ENCODE results near the gene DUSP5.

Gene DUSP5

DNA sequence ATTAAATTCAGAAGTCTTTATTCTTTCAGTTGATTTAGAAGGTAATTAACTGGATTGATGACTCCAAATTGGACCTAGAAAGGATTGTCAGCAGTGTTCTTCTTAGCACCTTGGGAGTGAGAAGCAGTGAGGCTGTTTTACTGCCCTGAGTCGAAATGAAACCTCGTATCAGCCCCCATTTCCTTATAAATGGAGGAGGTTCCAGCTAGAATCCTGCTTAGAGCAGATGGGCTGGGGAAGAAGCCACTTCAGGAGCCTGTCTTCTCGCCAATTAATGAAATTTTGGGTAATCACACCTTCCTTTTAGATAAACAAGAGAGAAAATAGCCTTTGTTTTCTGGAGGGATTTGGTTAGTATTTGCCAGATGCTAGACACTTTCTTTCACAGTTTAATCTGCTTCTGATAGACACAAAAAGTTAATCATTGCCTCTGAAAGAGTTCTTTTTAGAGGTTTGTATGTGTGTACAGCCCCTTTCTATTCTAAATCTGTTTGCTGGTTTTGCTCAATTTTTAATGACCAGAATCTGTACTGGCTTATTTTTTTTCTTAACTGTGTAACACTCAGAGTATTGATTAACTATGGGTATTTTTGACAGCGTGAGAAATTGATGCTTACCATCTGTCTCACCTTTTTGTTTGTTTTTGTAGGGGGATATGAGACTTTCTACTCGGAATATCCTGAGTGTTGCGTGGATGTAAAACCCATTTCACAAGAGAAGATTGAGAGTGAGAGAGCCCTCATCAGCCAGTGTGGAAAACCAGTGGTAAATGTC lies 4.6 kb downstream of the DUSP5 start:
- no peak for FAIRE-seq

DNA sequence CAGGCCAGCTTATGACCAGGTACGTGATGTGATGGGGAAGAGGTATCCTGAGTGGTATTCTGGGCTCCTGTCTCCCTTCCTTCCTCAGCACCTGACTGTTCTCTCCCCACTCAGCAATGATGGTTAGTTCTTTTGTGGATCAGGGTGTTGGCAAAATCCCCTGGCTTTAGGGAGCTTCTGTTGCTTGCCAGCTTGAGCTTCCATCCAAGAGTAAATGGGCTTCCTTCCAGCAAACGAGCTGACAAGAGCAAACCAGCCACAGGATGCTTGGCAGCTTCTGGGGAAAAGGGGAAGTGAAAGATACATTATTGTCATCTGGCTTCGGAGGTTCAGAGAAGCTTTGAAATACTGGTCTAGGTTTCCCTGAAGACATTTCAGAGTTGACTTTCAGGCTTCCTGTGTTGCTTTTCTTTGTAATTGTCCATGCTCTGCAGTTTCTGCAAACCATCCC lies 5.2 kb downstream of the DUSP5 start:
- no peak for FAIRE-seq

DNA sequence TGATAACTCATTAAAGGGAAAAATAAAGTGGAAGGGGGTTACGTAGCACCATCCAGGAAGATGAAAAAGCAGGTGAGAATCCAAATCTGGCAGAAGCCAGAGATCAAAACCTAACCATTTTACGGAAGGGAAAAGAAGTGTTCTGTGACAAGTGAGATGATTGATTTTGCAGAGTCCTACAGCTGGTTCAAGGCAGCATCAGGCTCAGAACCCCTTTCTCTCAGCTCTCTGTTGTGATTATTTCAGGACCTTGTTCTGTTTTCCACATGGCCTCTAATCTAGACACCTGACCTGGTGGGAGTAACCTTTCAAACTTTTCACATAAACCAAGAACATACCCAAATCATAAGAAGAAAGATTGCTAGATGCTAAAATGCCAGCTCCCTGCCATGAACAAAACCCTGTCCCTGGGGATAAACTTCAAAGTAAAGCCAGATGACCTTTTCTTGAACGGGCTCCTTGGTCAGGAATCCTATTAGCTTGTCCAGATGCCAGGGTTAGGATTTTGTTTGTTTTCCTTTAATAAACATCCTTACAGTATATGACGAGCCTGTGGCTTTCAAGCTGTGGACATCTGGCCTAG lies 5.9 kb downstream of the DUSP5 start:
- no peak for FAIRE-seq

DNA sequence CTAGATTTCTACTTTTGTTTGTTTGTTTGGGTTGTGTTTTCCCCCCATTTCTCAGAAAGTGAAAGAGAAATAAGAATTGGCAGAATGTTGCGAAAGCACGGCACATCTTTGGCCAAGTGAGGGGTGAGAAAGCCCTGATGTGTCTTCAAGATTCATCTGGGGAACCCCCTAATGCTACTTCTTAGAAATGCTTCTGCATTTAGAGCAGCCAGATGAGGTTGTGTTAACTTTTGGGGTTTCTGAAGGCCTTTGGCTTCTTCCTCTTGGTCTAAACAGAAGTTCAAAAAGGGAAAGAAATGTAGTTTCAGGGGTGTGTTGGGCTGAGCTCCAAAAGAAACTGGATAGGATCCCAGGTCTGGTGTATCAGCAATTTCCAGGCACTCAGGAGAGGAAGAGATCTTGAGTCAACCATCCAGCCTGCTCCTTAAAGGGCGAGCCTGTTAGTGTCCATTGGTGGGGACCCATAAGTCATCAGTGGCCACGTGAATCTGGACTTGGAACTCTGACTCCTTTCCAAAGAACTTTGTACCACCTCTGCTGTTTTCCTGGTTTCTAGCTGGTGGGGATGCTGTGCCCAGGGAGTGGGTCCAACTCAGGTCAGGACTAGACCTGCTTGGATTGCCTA lies 6.5 kb downstream of the DUSP5 start:
- FAIRE-seq = no peak

DNA sequence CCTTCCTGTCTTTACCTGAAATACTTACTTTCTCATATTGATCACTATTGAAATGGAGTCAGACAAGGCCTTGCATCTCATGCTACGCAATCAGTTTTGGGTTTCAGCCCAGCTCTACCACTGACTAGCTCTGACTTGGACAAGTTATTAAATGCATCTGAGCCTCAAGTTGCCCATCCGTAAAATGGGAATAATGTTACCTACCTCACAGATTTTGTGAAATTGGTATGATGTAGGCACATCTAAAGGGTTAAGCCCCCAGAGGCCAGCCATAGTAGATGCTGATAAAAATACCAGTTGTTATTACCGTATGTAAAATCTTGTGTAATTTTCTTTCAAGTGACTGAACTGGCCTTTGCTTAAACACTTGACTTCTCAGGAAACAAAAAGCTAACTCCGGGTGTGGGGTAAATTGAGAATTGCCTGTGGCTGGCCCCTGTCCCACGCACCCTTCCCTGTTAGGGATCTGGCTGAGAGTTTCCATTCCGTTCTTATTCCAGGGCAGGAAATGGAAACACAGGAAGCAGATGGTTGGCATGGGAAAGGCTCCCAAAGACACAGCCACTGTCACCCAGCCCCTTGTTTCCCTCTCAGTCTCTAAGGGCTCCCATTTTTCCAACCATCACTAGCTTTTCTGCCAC lies 7.5 kb downstream of the DUSP5 start:
- no peak for FAIRE-seq

DNA sequence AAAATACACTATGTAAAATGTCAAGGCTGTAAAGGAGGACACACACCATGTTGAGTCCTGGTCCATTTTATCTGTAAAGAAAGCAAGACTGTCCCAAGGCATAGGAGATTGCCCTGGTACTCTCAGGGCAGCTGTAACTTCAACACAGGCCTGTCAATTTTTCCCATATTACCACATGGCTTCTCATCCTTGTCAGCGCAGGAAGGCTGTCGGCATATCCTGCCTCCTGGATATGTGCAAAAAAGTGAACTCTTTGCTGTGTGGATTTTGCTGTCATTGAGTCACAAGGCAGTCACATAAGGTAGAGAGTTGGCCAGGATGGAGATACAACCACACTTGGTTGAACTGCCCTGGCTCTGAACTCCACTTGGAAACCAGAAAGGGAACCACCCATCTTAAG lies 8.7 kb downstream of the DUSP5 start:
- no peak for FAIRE-seq

DNA sequence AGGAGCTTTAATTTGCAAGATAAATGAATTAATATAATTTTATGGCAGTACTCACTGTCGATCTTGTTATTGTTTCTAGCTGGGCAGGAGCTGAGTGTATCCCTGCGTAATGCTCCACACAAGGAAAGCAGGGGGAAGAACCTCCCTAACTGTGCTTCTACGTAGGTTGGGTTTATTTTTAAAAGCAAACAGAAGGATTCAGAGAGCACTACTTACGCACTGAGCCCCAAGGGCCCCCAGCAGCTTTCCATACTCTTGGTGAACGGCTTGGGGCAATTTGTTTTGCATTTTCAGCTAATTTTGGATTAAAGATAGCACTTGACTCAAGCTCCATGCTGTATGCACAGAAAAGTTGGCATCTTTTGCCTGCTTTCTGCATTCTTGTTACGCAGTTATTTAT lies 9.6 kb downstream of the DUSP5 start:
- no peak for FAIRE-seq

DNA sequence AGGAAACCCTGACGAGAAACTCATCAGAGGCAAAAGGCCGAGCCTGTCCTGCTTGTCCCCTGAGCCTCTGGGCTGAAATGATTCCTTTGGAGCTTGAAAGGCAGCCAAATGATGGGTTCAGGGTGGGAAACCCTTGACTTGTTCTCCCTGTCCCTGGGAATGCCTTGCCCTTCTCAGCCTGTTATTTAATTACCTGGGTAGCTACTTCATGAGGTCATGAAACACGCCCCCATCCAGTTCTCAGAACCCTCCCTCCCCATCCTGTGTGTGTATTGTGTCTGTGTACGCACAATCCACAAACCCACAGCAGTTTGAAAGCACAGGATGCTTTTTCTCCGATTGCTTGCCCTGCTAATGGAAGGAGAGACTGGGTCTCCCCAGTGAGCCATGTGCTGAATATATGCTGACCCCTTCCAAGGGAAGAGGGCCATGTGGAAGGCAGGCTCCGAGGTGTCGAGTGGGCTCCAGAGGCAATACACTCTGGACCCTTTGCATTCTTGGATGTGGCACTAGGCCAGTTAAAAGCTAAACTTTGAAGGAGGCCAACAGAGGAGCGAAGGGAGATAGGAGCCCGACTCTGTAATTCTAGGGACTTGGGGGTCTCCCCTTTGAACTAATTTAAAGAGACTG lies 10.6 kb downstream of the DUSP5 start:
- no peak for FAIRE-seq

DNA sequence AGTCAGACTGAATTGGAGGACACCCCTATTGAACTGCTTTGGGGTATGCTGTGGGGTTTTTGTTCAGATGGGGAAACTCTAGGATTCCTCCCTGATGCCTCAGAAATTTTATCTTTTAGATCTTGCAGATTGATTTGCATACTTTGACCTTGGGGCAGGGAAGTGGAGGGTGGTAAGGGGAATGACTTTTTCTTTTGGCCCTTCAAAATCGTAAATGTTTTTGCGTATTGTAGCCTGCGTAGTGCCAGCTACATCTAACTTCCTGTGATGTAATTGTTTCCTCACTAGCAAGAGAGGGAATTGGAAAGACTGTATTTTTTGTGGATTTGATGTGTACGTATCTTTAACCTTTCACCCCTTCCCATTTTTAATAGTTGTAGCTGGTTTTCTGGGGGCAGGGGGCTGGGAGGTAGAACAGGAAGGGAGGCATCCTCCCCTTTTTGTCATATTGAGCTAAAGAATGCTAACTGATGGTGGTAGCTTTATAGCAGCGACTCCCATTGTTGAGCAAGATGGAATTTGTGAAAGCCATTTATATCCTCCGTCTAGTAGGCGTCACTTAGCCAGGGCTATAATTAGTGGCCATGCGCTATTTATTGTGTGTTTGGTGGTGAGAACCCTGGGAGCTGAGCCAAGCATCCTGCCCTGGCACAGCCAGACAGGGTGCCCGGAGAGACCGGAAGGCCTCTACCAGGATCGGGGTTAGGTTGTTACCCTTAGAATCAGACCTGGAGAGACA lies 11.3 kb downstream of the DUSP5 start:
- FAIRE-seq = no peak

DNA sequence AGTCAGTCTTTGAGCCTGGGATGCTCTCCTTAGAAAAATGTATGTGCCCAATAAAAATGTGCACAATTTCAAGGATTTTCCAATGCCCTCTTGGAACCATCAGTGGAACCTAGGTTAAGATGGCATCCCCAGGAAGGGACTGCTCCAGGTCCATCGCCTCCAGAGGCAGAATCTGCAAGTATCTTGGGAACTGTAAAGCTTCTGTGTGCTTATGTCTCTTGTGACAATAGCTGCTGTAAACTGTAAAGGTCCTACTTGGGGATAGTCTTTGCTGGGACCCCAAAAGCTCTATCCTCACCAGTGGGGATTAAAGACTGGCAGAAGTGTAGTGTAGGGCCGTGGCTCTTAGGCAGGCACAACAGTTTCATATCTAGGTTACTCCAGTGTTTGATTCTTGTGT lies 11.9 kb downstream of the DUSP5 start:
- FAIRE-seq = no peak

DNA sequence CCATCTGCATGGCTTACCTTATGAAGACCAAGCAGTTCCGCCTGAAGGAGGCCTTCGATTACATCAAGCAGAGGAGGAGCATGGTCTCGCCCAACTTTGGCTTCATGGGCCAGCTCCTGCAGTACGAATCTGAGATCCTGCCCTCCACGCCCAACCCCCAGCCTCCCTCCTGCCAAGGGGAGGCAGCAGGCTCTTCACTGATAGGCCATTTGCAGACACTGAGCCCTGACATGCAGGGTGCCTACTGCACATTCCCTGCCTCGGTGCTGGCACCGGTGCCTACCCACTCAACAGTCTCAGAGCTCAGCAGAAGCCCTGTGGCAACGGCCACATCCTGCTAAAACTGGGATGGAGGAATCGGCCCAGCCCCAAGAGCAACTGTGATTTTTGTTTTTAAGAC lies 12.4 kb downstream of the DUSP5 start:
- no peak for FAIRE-seq

DNA sequence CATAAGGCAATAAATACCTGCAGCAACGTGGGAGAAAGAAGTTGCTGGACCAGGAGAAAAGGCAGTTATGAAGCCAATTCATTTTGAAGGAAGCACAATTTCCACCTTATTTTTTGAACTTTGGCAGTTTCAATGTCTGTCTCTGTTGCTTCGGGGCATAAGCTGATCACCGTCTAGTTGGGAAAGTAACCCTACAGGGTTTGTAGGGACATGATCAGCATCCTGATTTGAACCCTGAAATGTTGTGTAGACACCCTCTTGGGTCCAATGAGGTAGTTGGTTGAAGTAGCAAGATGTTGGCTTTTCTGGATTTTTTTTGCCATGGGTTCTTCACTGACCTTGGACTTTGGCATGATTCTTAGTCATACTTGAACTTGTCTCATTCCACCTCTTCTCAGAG lies 13.0 kb downstream of the DUSP5 start:
- no peak for FAIRE-seq

DNA sequence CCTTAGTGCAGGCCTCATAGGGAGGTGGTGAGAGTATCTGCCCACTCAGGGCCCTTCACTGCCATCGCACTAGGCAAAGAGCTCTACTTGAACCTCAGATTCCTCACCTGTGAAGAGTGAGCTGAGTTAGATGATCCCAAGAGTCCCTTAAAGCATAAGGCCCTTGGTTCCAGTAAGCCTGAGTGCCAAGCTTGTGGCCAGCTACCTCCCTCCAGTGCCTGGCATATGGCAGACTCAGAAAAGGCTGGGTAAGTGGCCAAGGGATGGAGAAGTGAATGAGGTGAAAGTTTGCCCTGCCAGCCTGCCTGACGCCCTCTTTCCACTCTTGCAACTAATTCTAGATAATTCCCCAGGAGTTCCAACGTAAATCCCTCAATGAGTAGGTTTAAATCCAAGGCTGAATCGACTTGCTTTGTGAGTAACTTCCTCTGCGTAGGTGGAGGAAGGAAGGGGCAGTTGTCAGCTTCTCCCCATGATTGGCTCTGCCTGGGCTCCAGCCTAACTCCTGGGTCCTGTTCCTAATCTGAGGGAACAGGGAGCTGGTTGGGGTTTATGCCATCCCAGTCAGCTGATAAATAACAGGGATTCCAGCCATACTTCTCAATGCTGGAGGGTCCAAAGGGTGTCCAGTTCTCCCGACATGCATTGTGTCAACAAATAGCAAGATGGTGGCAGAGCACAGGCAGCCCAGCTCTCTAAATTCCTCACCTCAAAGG lies 14.2 kb downstream of the DUSP5 start:
- FAIRE-seq = no peak

DNA sequence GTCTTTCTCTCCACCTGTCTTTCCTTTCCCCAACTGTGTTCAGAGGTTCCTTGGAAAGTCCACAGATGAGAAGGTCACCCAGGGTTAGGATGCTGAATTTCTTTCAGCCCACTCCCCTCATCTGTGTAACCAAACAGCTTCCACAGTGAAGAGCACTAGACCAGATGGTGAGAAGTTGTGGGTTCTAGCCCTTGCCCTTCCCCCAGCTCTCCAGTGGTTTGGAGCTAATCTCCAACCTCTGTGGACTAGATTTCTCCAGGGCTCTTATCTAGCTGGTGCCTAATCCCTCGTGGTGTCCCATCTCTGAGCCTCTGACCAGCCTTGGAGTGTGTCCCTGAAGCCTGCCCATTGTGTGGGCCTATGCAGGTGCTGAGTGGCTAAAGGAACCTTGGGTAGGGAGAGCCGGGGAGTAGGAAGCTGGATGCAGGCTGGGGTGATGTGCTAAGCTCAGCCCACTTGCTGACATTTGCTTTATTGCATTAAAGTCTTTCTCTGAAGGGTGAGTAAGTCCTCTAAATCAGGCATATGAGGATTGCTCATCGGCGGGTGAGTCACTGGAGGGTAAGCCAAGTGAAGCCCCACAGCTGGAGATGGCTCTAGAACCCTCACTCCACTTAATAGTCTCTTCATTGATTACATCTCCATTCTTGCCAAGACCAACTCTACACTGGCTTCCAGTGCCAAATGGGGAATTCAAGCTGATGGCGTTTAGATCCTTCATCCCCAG lies 14.9 kb downstream of the DUSP5 start:
- no peak for FAIRE-seq

DNA sequence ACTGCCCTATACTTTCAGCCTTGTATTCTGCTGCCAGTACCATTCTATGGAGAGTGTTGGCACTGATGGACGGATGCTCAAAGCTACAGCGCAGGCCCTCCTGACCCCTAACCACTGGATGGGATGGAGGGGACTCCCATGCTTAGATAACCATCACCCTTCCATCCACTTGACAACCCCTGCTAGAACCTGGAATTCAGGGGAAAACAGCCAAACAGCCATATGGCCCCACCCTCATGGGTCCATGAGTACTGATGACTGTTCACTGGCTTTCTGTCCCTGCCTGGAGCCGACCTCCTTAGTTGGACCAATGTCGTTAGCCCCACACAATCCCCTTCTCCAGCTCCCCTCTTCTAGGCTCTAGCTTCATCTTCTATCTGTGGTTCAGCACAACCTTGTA lies 16.2 kb downstream of the DUSP5 start:
- FAIRE-seq = no peak

DNA sequence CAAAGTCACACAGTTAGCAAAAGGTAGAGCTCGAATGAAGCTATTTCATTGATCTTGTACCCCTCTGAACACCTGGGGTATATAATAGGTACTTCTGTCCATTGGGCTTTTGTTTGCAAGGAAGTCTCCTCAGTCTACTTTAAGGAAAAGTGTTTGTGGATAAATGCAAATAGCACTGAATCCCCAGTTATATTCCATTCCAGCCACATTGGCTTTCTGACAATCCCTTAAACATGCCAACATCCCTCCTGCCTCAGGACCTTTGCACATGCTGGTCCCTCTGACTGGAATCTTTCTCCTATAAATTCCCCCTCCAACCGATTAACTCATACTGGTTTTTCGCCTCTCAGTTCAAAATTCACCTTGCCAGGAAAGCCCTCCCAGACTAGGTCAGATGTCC lies 17.1 kb downstream of the DUSP5 start:
- no peak for FAIRE-seq

DNA sequence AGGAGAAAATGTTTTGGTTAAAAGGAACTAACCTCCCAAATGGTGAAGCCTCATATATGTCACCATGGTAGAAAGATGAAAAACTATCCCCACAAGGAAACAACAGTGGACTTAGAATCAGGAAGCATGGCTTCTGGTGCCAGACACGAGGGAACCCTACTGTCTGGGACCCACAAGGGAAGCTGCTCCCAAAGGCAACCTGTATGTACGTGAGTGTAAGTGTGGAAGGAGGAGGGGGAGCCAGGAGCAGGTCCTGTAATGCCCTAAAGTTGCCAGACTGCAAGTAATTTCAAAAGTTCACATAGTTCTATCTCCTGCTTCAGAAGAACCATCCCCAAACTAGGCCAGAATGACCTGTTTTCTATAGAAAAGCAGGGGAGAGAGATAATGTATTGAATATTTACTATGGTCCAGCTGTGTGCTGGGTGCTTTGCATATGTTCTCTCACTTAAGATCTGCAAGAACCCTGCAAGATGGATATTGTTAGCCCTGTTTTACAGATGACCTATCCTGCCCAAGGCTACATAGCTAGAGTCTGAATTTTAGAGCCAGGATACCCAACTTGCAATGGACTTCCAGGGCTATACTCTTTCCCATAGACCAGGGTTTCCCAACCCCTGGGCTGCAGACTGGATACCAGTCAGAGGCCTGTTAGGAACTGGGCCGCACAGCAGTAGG lies 19.2 kb downstream of the DUSP5 start:
- no peak for FAIRE-seq

DNA sequence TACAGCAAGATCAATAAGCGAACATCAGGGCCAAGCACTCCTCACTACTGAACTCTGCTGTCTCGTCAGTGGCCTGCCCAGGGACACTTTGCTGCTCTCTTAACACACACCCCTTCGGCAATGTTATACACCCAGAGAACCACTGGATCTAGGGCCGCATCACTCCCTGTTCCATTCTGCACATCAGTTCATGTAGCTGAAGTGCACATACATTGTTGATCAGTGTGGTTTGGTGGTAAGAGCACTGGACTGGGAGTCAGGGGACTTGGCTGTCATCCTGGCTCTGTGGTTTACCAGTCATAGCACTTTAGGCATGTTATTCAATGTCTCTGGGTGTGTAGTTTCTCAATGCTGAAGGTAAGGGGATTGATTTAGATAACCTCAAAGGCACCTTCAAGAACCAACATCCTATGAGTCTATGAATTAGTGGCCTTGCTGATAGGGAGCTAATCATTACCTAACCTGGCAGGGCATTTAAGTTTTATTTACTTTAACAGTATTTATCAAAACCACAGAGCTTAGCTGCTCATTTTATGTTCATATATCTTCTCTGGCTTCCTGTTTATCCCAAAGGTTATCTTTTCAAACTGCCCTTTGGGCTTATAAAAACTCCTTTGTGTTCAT lies 24.8 kb downstream of the DUSP5 start:
- no peak for FAIRE-seq

DNA sequence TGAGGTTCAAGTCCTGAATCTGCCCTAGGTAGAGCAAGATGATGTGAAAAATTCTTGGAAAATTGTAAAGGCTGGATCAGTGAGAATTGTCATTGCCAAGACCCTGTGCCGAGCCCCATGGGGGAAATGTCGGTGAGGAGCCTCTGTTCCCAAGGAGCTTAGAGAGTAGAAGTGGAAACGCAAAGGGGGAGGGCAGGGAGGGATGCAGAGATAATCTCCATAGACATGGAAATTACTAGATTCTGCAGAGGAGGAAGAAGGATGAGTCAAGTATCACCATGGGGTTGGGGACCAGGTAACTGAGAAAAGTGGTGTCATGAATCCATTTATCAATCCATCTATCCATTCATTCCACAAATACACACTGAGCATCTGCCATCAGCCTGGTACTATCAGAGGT lies 26.0 kb downstream of the DUSP5 start:
- no peak for FAIRE-seq

DNA sequence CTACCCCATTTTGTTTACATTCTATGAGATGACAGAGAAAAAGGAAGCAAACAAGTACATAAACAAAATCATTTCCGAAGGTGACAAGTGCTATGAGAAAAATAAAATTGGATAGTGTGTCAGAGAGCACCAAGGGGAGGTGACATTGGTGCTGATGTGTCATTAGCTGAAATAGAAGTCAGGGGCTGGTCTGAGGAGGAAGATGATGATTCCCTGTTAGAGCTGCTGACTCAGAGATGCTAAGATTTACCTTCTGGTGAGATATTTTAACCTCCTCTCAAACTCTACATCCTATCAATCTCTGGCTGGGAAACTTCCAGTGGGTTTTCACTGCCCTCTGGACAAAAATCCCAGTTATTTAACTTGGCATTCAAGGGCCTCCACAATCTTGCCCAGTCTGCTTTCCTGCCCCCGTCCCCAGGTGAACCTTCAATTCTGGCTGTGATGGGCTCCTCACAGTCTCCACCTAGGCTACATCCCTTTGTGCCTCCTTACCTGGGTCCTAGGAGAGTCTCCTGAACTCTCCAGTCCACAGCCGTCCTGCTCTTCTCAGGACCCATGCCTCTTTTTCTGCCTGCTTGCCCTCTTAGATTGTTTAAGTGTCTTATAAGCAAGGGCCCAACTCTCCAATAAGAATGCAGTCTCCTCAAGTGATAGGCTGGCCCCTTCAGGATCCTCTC lies 26.6 kb downstream of the DUSP5 start:
- no peak for FAIRE-seq

All from G401.6 (cell line).